Mucosa of gallbladder (tissue), 1 donor: Measurements from ENCODE around the gene ACBD6. TPM values are rescaled to one million over a fixed set of nuclear protein-coding genes. Genes with fewer than 3 reads are reported as not detected.

Source experiments
- DNase-seq: peaks from one replicate; pipeline ENCODE4 v3.0.0-alpha.2; 2020; ENCODE audit warnings: low spot score
- total RNA-seq: library from RNA; stranded (reverse); gene quantifications from one replicate; pipeline ENCODE4 v1.2.1, GENCODE V29; 2021
- donor health status: DM: no; HTN: no; CAD: no.

The ACBD6 gene
- total RNA-seq, 1 donor from 2014 or later, result 27.1 TPM

DNA sequence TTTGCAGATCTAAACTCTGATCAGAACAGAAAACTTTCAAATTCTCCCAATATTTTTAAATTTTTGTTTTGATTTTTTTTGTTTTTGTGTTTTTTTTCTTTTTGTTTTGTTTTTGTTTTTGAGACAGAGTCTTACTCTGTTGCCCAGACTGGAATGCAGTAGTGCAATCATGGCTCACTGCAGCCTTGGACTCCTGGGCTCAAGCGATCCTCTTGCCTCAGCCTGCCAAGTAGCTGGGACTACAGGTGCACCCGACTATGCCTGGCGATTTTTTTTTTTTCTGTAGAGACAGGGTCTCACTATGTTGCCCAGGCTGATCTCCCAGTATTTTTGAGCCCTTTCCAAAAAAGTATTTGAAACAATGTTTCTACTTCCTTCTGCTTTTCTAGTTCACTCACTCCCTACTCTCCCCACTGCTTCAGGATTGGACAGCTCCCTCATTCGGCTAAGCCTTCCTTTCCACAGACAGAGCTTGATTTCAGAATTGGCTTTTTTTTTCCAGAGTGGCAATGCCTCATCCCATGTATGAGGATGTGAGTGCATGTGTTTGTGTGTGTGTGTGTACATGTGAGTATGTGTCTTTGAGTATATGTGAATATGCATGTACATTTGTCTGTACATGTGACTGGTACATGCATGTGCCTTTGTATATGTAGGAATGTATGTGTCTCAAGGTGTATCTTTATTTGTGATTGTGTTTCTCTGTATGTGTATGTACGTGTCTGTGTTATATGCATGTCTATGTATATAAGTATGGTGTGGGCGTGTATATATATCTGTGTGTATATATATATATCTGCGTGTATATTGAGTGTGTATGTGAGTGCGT lies 260.4 kb downstream of the ACBD6 start:
- DNase-seq, result no peak

DNA sequence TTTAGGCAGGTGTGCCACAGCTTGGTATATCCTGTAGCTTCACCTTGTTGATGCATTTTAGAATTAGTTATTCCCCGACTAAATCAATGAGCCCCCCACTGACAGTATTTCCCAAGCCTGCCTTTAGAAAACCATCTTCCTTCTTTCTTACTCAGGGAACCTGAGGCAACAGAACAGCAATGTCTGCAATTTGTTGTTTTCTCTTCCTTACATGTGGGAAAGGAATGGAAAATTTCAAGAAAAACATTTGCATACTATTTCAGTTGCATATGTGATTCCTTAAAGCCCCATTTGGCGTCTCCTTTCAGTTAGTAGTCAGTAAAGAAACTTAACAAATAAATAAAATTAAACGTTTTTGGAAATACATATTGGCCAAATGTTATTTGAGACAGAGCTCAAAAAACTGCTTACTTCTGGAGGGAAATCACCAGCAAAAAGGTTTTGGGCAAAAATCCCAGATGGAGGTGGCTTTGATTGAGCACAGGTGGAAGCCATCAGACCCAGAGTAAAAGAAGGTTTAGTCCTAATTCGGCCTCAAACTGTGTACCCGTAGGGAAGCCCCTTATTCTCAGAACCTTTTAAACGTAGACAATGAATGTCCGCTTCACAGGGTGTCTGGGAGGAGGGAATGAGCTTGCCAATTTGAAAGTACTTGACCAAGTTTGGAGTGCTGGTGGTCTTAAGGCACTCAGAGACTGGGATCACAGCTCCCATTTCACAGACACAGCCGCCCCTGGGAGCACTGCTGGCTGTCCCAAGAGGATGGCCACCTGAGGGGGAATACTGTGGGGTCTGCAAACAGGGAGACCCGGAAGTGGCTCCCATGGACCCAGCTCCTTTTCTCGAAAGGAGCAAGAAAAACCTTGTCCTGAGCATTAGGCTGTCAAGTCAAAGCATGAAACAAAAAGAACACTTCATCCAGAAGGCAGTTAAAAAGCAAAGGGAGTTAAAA lies 263.0 kb downstream of the ACBD6 start:
- no peak for DNase-seq

DNA sequence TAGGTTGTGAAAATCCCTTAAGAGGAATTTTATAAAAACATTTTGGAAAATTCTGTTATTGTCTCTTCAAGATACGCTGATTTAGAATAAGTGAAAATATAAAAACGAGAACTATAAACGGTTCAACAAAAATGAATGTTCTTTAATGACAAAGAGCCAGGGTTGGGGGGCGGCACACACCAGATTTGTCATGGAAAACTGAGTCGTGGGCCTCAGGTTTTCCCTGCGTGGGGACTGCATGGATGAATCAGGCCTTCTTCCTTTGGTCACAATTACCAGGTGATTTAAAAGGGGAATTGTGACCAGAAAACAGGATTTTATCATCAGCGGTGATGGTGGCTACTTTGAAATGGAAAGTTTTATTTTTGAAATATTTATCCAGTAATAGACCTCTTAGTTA lies 263.7 kb downstream of the ACBD6 start:
- no peak for DNase-seq

Other genes starting within 250 kb of the ACBD6 start
- not detected for gene OVAAL, start 56.4 kb upstream of the ACBD6 start, total RNA-seq
- gene XPR1, start 129.4 kb upstream of the ACBD6 start, total RNA-seq, result 32.6 TPM